GM21529 (cell line): Measurements from ENCODE around the gene TNFRSF13B.
"Not testable (repeated sequence)": the region's sequence is repeated elsewhere in the genome, so short reads cannot be mapped to it uniquely, and the experiment has no call there.

Experiments used
- ATAC-seq: cut with Tn5 transposase; IDR thresholded peaks from one replicate; pipeline ENCODE4 v1.9.1; 2021; ENCODE audit not compliant: unreplicated experiment

Gene TNFRSF13B

DNA sequence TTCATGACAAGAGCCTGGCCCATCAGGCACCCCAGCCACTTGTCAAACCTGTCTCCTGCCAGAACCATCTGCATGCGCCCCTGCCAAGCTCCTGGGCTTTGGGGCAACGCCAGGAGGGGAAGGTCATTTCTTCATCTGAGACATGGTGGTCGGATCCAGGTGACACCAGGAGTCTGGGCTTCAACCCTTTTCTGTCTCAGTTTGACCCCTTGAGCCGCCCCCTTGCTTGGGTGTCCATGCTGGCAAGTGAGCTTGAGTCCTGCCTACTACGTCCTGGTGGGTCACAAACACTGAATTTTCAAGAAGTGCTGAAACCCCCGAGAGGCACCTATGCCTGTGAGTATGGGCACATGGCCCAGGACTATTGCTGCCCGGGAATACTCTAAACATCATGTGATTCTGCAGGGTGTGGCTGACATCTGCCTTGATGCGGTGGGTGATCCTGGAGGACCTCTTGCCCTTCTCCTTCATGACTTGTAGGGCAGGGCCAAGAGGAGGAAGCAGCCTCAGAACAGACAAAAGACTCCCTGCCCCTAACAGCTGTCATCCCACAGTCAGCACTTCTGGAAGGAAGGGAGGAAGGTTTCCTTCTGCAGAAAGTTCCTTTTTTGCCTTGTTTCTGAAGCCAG lies 43.4 kb downstream of the TNFRSF13B start:
- ATAC-seq, result no peak

DNA sequence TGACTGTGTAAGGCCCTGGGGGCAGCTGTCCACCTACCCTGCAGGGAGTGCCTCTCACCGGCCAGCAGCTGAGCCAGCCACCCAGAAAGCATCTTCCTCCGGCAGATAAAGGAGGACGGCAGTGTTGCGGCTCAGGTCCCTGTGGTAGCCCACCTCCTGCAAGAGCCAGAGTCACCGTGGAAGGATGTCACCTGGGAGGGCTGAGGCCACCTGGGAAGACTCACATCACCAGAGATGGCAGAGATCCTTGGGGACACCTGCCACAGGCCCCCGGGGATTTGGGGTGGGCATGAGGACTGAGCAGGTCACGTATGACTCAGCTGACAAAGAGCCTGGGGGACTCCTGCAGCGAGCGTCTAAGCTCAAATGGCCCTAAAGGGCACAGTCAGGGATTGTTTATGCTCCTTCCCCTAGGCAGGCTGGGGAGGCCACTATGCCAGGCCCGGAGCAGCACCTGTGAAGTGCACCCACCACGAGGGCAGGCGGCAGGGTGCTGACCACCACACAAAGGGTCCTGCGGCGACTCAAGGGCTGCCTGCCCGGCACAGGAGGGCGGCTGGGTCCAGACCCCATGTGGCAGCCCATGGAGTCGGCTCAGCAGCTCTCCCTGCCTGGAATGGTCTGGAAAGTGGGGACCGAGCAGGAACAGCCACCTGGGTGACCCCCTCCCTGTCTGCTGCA lies 44.1 kb downstream of the TNFRSF13B start:
- no peak for ATAC-seq

DNA sequence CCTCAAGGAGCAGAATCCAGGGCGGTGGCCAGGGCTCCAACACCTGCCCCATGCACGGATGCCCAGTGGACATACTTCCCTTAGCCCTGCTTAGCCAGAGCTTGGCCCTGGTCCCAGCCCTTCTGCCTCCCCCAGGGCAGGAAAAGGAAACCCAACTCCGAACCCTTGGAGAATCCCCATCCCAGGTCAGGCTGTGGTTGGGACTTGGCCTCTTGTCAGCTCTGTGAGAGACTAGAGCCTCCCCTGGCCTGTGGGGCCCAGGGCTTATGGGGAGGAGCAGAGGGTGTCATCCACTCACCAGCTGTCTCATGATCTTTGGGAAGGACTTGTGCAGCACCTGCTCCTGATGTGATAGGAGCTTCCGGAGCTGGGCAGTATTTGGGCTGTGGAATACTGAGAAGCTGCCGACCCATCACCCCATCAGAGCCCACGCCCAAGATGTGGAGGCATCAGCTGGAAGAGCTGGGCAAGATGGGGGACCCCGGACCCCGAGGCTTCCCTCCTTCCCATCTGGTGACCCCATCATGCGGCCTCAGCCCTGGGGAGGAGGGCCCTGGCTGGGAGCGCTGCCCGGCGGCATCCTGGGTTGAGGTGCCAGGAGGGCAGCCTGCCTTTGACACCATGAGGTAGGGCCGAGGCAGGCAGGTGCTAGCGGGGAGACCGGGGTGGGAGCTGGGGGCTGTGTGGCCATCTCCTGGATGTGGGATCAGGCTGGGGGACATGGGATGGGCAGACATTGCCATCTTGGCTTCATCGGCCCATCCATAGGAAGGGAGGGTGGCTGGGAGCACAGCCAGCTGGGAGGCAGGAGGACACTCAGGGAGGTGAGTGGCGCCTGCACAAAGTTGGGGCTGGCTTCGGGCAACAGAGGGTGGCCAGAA lies 45.1 kb downstream of the TNFRSF13B start:
- no peak for ATAC-seq

DNA sequence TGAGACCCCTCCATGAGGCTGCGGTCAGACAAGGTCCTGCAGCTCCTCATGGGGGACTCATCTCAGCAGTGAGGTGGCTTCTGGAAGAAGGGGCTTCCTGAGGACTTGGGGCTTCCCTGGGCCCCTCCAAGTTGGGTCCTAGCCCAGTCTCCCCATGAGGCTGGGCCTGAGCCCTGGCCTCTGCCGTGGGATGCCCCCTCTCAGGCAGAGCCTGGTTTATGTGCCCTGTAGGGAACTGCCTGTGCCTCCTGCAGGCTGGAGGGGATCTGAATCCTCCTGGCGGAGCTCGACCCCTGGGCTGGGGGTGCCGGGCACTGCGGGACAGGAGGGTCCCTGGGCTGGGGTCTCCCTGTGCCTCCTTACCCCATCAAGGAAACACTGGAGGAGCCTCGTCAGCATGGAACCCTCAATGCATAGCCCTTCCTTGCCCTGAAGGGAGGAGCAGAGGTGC lies 45.8 kb downstream of the TNFRSF13B start:
- no peak for ATAC-seq

DNA sequence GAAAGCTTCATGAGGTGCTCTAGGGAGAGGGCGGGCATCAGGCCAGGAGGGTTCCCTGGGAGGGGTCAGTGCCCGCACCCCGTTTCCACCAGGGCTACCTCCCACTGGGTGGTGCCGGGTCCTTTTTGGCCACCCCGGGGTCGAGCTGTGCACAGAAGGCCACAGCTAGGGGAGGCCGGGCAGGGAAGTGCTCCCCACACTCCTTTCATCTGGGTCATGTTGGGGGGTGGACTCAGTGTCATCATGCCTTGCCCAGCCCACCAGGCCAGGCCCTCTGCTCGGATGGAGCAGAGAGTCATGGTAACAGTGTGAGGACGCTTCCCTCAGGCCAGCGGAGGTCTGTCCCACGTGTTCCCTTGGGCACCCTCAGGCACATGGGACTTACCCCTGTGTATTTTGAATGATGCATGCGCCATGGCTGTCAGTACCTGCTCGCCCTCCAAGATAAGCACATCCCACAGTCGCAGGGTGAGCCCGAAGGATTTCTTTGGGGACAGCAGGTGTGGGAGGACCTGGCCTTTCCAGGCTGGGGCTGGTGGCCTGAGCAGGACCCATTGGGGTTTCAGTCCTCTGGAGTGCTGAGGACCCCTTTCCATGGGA lies 46.4 kb downstream of the TNFRSF13B start:
- ATAC-seq, result no peak

DNA sequence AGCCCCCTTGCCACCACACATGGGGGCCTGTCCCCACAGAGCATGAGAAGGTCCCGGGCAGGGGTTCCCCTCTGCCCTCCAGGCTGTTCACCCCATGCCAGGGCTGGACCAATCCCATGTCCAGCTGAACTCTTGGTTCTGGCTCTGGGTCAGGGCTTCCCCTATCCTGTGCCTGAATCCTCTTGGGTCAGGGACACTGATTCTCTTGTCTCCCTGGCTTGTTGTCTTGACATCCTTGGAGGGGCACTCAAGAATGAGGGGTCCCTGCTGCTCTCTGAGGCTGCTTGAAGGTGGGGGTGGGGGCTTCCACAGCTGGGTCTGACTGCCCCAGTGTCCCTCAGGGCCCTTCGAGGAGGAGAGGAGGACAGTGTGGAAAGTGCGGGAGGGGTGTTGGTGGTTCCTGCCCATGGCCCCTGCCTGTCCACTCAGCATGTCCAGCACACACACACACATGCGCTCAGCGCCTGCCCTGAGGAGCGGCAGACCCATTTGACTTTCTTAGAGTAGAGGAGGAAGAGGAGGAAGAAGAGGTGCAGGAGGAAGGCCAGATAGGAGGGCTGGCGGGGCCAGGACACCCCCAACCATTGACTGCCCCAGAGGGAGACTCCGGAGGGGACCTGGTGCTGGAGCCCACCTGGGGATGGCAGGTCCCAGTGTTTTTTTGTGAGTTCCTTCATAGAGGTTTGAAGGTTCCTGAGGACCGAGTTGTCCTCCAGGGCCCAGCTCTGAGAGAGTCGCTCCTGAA lies 47.0 kb downstream of the TNFRSF13B start:
- no peak for ATAC-seq

DNA sequence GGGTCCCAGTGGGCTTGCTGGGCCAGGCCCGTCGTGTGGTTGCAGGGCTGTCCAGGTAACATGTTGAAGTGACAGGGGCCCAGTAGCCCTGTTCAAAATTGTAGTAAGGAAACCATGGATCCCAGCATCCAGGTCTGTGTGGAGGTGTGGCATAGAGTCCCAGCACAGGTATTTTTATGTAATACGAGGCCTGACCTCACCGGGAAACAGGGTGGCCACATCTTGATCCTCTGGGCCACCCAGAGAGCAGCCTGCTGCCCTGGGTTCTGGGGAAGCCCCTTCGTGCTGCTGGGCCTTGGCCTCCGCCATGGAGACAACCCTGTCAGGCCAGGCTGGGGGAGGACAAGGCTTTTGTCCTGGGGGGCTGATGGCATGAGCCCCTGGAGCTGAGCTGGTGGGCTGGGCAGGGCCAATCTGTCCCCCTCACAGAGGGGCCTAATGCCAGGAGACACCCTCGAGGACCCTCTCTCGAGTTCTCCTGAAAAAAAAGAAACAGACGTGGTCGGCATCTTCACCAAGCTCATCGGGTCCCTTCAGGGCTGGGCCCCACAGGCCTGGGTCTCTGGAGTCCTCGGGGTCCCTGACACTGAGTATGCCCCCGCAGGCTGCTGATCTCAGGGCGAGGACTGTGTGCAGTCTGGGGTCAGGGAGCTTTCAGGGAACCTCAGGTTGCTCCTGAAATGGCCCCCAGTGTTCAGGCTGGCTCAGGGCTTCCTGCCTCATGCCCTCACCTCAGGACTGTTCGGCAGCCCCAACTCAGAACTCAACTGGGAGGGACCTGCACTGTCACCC lies 47.8 kb downstream of the TNFRSF13B start:
- no peak for ATAC-seq

DNA sequence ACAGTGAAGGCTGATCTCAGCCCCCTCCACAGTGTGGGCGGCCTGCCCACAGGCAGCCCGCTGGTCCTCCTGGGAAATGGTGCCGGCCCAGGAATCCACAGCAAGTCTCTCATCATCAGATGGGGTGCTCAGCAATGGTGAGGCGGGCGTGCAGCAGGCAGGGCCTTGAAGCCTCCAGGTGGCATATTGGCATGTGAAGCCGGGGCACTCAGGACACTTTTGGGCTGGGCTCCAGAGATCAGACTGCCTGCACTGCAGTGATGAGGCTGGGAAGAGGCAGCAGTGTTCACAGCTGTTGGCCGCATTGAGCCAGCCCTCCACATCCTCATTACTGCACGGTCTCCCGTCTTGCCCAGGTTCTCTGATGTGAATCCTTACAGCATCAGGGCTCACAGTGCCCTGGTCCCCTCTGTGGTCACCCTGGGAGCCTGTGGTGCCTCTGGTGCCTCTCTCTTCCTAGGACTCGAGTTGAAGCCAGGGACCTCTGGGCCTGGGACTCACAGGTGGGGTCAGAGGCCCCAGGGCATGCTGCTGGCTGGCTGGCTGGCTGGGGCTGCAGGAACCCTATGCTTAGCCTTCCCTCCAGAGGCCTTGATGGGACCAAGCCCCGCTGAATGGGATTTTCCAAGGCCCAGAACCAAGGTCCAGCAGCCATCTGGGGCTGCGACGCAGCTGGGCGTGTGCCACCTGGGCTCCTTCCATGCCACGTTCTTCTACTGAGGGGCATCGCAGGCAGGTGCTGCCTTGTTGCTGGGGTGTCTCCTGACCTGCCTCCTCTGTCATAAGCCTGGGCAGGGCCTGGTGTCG lies 48.6 kb downstream of the TNFRSF13B start:
- ATAC-seq, result no peak

DNA sequence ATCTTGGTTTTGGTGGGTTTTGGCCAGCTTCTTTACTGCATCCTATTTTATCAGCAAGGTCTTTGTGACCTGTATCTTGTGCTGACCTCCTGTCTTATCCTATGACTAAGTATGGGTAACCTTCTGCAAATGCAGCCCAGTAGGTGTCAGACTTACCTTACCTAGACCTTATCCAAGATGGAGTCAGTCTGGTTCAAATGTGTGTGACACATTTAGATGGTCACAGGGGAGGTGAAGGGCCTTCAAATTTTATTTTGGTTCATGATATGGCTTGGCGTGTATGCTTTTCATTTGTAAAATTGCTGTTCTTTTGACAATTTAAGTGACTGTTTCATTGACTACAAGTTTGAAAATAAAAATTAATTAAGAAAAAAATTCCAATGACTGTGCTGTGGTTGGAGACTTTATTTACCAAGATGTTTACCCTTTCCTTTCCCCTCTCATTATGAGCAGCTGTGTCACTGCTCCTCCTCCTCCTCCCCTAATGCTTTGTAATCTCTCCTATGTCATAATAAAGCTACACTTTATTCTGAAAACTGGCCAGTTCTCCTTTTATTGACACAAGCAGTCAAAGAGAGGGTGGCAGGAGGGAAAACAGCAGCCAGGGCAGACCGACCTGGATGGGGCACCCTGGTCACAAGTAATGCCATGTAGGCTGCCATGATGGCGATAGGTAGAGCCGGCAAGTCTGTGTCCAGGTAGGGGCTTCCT lies 49.4 kb downstream of the TNFRSF13B start:
- ATAC-seq, result no peak

DNA sequence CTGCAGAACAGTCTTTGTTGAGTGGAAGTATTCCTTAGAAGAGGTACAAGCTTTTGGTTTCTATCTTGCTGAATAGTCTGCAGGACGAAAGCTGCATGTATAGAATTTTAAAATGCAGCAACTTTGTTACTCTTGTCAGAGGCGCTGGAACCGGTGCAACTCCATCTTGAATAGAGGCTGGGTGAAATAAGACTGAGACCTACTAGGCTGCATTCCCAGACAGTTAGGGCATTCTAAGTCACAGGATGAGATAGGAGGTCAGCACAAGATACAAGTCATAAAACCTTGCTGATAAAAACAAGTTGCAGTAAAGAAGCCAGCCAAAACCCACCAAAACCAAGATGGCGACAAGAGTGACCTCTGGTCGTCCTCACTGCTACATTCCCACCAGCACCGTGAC lies 50.5 kb downstream of the TNFRSF13B start:
- ATAC-seq, result not testable (repeated sequence)

DNA sequence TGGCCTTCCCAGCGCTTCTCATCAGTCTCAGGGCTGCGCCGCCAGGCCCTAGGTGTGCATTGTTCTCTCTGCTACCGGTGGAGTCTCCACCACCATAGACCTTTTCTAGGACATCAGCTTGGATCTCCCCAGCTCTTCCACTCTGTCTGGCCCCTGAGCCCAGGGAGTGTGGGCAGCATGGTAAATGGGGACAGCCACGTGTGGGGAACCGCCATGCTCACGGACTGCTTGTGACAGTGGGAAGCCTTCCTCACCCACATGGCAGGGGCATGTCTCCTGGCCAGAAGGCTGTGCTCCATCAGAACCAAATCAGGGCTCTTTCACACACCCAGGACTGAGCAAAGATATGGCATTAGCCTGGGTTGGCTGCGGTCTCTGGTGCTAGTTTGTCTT lies 51.3 kb downstream of the TNFRSF13B start:
- no peak for ATAC-seq

DNA sequence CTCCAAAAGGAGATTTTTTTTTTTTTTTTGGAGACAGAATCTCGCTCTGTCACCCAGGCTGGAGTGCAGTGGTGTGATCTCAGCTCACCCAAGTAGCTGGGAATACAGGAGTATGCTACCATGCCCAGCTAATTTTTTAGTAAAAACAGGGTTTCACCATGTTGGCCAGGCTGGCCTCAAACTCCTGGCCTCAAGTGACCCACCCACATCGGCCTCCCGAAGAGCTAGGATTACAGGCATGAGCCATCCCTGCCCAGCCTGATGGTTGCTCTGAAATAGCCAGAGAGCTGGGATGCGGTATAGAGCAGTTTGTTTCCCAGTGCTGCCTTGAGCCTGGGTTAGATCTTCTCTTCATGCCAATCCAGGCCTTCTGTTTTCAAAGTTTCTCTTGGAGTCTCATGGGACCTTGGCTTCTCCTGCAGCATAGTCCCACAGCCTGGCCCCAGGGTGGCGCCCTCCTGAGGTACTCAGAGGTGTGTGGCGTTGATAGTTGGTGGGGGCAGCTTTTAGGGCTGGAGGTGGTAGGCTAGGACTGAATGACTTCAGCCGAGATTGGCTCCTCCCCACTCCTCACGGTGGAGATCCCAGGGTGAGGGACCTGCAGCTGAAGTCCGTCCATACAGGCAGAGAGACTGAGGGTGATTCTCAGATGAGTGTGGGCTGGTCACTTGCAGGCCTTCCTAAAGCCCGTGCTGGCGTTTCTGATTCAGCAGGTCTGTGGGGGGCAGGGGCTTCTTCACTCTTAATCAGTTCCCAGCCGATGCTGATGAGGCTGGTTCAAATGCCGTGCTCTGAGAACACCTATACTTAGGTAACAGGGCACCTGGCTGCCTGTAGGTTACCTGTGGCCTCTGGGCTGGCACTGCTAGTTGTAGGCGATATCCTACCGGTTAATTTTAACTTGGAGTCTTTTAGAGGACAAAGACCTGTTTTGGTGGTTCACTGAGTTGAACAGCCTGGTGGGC lies 52.0 kb downstream of the TNFRSF13B start:
- ATAC-seq, result no peak

DNA sequence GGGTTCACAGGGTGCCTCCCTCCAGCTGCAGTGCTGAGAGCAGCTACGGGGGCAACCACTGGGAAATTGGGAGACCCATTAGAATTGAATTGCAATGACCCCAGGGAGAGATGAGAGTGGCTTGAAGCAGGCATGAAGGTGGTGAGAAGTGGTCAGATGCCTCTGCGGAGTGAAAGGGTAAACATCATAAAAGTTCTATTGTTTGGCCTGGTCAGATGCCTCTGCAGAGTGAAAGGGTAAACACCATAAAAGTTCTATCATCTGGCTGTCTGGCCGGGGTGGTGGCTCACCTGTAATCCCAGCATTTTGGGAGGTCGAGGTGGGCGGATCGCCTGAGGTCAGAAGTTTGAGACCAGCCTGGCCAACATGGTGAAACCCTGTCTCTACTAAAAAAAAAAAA lies 53.5 kb downstream of the TNFRSF13B start:
- ATAC-seq, result no peak

DNA sequence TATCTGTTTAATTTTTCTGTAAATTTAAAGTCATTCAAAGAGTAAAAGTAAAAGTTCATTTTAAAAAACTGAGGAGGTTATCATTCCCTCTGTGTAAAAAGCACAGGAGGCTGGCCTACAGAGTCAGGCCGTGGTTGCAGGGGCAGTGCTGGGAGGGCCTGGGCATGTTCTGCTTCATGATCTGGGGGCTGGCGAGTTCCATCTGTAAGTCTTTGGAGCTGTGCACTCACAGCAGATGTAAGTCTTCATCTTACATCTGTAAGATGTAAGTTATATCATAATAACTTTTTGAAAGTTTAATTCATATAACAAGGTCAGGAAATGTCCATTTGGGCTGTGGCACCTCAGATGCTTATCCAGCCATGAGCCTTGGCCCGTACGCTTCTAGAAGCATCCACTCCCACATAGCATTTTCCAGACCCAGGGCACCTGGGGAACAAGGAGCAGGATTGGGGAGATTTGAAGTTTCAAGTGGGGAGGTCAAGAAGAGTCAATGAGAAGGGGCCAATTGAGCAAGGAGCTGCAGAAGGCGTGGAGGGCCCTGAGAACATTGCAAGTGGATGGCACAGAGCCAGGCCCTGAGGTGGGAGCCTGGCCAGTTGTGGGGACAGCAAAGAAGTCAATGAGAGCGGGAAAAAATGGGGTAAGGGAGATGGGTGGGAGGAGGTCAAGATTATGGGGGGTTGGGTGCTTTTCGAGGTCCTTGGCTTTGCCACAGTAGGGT lies 54.1 kb downstream of the TNFRSF13B start:
- ATAC-seq, result no peak

DNA sequence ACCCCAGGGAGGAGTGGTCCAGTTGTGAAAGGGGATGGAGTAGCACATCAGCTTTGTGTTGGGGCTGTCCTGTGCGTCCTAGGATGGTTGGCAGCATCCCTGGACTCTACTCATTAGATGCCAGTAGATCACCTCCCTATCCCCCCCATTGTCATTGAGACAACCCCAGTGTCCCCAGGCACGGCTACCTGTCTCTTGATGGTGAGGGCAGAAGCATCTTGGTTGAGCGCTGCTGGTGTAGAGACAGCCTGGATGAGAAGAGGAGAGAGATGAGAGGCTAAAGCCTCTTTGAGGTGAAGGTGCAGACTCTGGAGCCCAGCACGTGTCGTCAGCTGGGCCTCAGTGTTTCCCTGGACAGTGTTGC lies 55.4 kb downstream of the TNFRSF13B start:
- ATAC-seq, result no peak

DNA sequence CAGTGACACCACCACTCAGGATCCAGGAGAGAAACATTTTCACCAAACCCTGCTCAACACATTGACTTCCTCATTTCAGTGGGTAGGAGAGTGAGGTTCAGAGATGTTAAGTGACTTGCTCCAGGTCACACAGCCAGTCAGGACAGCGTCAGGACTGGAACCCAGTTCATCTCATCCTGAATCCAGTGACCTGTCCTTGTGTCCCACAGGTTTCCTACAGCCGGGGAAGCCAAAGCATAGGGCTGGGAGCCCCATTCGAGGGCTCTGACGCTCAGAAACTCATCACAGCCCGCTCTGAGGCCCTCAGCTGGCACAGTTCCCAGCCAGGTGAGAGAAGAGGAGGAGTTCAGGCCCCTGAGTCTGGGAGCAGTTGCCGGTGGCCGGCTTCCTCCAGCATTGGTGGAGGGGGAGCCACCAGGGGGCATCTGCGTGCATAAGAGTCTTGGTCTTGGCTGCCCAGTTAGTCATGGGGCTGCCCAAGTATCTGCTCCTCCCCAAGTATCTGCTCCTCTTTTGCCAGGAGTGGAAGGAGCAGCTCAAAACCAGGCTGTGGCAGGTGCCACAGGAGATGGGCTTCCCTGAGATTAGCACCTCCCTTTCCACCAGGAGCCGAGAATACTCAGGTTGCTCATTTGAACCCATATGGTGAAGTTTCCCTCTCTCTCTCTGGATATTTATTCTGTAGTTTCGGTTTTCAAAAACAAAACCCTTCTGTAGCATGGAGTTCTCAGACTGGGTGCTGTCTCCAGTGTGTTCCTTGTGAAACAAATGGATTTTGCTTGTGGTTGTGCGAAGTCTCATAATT lies 56.0 kb downstream of the TNFRSF13B start:
- no peak for ATAC-seq
